Kasumi-1 (cell line): ENCODE results near the gene CLHC1.
"Not testable (repeated sequence)": the region's sequence is repeated elsewhere in the genome, so short reads cannot be mapped to it uniquely, and the experiment has no call there.

Experiments
- DNase-seq, 2 experiments: peaks; one replicate each; lab custom pipeline; 2025; lab: John Stamatoyannopoulos, UW

Gene CLHC1

DNA sequence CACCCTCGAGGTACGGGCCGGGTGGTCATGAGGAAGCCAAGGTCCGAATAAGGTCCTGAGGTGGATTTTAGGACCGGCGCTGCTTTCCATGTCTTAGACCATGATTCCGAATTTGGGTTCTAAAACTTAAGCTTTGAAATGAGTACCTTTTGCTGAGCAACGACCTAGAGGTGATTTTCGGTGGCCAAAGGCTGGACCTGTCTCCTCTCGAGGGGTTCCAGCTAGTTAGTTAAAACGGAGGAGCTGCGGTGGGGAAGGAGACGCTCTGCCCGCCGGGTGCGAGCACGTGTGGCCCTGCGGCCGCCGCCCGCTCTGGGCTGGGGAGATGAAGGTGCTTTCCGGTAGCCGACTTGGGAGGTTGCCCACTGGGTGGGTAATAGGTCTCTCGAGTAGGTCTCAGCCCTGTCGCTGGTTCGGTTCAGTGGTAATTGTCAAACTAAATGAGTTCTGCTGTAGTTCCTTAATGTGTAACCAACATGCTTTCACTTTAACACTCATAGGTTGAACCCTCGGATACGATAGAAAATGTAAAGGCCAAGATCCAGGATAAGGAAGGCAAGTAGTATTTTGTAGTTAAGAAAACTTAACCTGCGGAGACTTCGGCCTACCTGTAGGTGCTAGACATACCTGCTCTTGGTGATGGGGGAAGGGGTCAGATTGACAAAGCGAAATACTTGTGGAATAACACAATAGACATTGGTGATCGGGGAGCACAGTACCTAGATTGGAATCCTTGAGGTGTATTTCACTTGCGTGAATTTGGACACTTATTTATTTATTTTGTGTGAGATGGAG is 967 bp upstream of the CLHC1 start:
- DNase-seq: peak in 1 of 2 experiments; percentile 23

DNA sequence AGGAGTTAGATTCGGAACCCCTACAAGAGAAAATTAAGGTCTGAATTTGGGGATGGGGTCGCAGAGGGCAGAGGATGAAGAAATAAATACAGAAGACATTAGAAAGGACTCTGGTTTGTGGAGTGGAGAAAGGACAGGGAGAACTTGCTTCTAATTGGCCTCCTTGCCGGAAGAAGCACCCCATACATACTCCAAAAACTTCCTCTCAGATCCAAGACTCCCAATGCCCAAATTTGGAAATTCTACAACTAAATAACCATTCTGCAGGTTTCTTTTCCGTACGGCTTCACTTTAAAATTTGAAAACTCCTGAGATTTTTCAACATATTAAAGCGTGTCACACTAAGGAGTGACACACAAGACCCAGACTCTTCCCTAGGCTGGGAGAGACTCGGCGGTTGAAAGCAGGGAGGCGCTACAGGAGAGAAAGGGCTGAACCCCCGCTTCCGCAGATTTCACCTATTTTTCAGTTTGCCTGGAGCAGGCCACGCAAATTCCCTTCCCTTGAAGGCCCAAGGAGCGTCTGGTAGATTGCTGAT is 478 bp downstream of the CLHC1 start:
- DNase-seq: peak; percentile 73 to 75

DNA sequence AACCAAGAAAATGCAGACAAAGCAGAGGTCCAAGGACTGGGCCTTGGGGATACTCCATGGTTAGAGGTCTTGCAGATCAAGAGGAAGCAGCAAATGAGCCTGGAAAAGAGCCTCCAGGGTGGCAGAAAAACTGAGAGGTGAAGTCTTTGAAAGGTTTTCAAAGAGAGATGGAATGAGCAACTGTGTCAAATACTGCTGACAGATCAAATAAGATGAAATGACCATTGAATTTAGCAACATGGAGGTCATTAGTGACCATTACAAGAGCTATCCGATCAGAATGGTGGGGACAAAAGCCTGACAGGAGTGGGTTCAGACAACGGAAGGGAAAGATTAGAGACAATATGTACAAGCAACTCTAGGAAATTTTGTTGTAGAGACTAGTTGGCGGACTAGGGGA is 1.5 kb downstream of the CLHC1 start:
- no peak for DNase-seq

DNA sequence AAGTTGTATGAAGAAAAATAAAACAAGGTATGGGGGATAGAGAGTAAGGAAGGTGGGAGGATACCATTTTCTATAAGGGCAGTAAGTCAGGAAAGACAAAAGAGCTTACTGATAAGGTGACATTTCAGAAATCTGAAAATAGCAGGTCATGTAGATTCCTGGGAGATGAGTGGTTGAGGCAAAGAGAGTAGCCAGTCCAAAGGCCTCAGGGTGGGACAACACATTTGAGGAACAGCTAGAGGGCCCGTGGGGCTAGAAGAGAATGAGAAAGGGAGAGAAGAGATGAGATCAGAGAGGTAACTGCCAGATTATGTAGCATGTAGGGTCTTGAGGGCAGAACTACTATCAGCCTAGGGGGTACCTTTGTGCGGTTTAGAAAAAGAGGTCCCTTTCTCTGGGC is 2.9 kb downstream of the CLHC1 start:
- DNase-seq: no peak

DNA sequence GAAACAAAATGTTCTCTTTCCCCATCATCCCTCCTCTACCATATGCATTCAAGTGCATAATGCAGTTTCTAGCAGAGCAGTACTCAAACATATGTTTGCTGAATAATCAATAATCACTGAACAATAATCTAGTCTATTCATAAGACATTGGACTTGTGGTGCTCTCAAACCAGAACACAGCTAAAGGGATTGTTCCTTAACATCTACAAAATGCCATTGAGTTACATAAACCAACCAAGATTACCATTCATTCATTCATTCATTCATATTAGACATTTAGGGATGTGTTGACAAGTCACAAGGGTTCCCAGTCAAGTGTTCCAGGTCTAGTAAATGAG is 3.9 kb downstream of the CLHC1 start:
- DNase-seq: no peak

DNA sequence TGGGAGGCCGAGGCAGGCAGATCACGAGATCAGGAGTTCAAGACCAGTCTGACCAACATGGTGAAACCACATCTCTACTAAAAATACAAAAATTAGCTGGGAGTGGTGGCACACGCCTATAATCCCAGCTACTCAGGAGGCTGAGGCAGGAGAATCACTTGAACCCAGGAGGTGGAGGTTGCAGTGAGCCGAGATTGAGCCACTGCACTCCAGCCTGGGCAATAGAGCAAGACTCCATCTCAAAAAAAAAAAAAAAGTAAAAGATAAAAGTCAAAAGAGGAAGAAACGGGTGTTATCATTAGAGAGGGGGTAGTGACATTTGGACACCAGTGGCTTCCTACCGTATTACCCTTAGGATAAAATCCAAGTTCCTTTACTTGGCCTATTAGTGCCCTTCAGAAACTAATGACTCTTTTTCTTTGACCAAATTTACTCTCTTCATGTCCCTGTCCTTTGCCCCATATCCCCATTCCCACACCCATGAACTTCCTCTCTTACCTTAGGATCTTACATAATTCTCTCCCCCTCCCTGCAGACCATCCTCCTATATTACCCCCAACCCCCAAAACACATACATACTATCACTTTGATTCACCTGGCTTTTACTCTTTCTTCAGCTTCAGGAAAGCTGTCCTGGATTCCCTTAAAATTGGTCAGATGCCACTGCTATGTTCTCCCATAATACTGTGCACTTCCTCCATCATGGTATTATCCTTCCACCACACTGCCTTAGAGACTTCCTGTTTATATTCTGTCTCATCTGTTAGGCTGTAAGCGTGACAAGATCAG is 4.5 kb downstream of the CLHC1 start:
- DNase-seq: peak; percentile 72 to 83

DNA sequence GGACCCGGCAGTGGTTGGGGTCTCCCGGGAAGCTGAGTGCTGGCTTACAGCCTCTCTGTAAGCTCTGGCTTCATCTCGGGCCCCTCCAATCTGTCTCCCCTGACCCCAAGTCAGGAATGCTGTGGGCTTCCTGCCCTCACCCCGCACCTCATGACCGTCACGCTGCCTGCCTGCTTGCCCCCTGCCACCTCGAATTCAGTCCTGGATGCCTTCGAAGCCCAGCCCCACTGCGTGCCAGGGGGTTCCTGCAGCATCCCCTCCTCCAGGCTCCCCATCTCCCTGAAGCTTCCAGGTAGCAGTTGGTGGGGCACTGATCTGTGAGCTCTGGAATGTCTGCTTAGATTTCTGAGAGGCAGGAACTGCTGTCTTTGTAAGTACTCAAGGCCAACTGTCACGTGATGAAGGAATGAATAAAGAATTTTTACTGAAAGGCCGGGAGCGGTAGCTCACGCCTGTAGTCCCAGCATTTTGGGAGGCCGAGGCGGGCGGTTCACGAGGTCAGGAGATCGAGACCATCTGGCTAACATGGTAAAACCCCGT is 6.5 kb downstream of the CLHC1 start:
- DNase-seq: no peak

DNA sequence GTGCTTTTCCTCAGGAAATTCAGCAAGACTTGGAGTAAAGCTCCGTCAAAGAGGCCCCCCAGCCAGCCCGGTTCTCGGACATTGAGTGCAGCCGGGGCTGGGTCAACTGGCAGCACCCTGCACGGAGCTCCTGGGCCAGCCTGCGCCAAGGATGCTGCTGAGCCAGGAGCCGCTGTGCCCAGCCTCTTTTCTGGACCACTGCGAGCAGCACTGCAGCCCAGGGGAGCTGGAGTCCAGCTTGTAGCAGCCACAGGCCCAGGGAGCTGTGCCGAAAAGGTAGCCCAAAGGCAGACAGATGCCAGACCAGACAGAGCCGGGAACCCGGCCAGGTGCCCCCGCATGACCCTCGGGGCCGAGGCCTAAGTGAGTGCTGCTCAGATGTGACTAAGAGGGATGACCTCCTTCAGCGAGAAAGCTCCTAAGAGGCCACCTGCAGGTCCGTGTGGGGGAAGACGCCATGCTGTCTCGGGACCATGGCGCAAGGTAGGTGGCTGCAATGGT is 7.3 kb downstream of the CLHC1 start:
- DNase-seq: no peak

DNA sequence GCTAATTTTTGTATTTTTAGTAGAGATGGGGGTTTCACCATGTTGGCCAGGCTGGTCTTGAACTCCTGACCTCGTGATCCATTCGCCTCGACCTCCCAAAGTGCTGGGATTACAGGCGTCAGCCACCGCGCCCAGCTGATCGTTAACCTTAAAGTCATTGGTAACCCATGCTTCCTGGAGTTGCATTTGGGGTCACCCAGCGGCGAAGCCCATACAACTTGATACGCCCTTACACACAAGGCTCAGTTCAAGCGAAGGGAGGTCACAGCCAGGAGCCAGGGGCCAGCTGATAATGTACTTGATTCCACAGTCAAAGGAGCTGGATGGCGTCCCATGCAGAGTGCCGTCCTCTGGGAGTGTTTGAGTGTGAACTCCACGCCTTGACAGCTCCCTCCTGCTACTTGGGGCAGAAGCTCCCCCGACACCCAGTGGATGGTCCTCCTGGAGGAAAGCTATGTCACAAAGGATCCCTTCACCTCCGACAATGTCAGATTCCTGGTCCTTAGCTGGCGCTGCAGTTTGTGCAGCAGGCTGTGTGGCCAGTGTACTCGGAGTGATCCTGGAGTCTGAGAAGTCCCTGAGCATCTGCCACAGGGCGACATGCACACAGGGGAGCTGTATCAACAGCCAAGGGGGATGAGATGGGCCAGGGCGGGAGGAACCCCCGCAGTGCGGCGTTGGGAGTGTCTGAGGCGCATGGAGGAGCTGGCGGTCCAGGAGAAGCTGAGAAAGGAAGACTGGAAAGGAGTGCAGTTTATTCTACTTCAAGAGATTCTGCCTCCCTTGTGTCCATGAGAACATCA is 7.9 kb downstream of the CLHC1 start:
- DNase-seq: no peak

DNA sequence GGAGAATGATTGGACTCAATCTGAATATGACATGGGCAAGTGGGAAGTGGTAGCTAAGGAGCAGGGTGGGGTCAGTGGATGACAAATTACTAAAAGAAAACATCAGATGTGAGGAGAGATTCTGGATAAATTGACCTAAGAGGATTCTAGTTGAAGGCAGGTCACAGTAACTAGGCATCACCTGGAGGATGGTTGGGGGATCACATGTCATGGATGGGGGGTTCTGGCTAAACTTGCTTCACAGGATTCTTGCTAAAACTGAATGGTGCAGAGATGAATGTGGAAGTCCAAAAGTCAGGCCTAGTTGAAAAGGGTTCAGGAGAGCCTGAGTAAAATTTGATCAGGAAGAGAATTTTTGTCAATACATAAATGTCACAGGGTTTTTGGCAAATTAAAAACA is 18.3 kb downstream of the CLHC1 start:
- no peak for DNase-seq

DNA sequence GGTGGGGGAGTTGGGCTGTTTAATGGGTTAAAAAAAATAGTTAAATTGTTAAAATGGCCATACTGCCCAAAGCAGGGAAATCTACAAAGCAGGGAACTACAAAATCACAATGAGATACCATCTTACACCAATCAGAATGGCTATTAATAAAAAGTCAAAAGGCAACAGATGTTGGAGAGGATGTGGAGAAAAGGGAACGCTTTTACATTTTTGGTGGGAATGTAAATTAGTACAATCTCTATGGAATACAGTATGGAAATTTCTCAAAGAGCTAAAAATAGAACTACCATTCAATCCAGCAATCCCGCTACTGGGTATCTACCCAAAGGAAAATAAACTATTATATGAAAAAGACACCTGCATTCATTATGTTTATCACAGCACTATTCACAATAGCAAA is 27.1 kb downstream of the CLHC1 start:
- DNase-seq: no peak

DNA sequence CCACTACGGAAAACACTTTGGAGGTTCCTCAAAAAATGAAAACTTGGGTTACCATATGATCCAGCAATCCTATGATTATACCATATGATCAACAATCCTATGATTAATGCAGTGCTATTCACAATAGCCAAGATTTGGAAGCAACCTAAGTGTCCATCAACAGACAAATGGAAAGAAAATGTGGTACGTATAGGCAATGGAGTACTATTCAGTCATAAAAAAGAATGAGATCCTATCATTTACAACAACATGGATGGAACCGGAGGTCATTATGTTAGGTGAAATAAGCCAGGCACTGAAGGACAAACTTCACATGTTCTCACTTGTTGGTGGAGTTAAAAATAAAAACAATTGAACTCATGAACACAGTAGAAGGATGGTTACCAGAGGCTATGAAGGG is 27.6 kb downstream of the CLHC1 start:
- DNase-seq: no peak

DNA sequence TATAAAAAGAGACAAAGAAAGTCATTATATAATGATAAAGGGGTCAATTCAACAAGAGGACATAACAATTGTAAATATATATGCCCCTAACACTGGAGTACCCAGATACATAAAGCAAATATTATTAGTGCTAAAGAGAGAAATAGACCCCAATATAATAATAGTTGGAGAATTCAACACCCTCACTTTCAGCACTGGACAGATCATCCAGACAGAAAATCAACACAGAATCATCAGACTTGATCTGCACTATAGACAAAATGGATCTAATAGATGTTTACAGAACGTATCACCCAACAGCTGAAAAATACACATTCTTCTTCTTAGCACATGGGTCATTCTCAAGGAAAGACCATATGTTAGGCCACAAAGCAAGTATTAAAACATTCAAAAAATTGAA is 31.7 kb downstream of the CLHC1 start:
- DNase-seq: no peak

DNA sequence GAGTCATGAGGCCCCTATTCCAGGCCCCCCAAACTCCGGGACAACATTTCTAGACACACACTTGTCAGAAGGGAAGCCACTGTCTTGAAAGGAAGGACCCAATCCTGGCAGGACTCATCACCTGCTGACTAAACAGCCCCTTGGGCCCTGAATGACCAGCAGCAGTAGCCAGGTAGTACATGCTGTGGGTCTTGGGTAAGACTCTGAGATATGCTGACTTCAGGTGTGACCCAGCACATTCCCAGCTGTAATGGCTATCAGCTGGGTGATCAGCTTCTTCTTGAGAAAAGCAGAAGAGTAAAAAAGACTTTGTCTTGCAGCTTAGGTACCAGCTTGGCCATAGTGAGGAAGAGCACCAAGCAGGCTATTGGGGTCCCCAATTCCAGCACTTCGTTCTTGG is 35.6 kb downstream of the CLHC1 start:
- no peak for DNase-seq

DNA sequence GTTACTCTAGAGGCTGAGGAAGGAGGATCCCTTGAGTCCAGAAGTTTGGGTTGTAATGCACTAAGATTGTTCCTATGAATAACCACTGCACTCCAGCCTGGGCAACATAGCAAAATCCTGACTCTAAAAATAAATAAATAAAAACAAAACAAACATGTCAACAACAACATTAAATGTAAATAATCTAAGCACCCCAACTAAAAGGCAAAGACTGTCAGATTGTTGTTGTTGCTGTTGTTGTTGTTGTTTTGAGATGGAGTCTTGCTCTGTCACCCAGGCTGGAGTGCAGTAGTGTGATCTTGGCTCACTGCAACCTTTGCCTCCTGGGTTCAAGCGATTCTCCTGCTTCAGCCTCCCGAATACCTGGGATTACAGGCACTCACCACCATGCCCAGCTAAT is 40.2 kb downstream of the CLHC1 start:
- DNase-seq: not testable (repeated sequence)

DNA sequence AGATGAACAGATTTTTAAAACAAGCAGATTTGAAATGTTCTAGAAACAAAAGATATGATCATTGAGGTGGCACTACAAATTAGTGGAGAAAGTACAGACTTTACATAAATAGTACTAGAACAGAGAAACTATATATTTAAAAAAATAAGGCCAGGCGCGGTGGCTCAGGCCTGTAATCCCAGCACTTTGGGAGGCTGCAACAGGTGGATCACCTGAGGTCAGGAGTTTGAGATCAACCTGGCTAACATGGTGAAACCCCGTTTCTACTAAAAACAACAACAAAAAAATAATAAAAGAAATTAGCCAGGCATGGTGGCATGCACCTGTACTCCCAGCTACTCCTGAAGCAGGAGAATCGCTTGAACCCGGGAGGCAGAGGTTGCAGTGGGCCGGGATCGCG is 45.3 kb downstream of the CLHC1 start:
- DNase-seq: not testable (repeated sequence)

DNA sequence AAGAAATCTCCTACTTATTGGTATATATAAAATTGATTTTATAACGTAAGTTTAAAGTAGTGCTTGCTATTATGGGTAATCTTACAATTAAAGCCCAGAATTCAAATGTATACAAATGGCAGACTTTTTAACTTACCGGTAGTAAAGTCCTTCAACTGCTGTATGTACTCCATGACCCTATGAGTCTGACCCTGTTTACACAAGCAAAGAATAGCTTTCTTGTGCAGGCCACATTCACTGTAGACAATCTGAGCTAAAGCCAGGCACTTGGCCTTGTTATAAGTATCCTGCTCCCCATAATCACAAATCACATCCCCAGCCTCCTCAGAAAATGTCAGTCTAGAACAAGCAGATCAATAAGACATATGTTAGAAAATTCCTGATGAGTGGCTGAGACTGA is 51.7 kb downstream of the CLHC1 start:
- DNase-seq: no peak

DNA sequence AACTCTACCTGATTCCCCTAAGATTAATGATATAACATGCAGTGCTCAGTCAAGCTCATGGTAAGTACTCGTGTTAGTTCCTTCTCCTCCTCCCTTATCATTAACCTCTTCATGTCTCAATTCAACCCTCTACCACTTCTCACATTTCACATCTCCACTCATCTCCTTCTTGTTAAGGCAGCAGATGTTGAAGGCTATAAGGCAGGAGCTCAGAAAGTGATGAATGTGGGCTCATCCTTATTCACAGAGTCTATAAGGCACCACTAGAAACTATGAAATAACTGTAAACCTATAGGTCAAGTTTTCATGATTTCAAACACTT is 56.0 kb downstream of the CLHC1 start:
- DNase-seq: peak in 1 of 2 experiments; percentile 32

DNA sequence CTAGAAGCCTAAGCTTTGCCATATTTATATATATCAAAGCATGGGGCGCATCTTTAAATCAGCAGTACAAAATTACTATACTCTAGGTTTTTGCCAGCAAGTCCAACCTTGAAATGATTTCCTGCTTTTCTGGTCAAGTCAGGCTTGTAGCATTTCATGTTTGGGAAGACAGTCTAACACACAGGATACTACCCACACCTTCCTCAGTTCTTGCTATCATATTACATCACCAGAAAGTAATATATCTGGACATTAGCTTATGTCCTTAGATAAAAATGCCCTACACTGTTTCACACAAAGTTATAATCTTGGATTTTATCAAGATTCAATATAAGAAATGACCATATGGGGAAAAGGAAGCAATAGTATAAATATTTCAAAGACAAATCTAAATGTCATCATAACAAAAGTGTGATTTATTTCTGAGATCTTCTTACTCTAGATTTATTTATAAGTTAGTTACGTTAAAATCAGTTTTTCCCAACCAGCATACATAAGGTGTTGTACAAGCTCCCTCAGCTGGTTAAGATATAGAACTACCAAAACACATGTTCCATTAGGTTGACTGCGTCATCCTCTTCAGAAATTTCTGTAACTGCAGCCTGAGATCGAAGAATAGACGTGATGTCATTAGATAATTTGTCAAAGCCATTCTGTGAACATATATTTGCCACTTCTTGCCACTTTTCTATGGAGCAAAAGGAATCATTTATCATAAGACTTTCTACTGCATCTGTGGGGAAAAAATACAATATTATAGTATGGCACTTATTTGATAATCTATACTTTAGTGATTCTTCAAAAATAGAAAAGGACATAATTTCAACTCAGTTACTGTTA is 56.6 kb downstream of the CLHC1 start:
- peak; percentile 83 to 93 for DNase-seq

DNA sequence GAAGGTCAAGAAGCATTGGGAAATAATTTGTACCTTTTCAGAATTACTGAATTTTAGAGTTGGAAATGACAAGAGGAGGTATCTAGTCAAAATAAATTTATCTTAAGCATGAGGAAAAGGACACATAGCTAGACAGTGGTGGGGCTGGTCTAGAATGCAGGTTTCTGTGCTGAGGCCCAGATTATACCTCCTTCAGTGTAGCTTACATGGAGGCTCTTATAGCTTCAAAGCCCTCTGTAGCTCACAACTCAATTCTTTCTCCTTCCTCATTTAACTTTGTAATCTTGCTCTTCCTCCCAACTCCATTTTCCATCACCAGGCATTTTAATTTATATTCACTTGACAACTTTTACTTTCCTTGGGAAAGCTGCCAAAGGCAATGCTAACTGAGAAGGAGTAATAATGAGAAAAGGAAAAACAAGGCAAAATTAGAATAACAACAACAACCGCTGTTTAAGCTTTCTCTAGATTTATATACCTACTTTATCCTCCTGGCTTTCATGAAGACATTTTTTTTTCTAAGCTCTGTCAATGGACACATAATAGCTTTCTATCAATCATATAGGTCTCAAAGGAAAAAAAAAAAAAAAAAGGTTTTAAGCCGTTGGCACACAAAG is 58.5 kb downstream of the CLHC1 start:
- no peak for DNase-seq

DNA sequence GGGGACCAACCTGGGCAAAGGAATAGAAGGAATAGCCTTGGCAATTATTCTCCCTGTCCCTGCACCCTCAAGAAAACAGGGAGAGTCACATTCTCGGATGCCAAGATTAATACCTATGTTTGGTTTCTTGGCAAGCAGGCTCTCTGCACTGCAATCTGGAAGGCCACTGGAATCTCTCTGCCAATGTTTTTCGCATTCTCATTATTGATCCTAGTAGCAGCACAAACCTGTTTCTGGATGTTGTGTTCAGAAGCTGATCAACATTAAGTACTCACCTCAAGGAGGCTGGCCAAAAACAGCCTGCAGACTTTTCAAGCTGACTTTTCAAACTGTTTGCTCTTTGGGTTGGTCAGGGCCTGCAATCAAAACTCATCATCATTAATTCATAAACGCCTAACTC is 62.2 kb downstream of the CLHC1 start:
- DNase-seq: no peak
